Stimulated activated CD4-positive, alpha-beta T cell treated with anti-CD3 and anti-CD28 coated beads, Interleukin-15, amount 100 ng/mL, for 1 hour (primary cell): Measurements from ENCODE around the gene OTUD3.
"Not testable (repeated sequence)": the region's sequence is repeated elsewhere in the genome, so short reads cannot be mapped to it uniquely, and the experiment has no call there.

ENCODE experiments used
- DNase-seq, 2 donors: peaks; one replicate each; pipeline ENCODE4 v3.0.0-alpha.2; 2020; ENCODE audit warnings: low read depth in 1 of 2, low spot score in 1 of 2

OTUD3 gene

DNA sequence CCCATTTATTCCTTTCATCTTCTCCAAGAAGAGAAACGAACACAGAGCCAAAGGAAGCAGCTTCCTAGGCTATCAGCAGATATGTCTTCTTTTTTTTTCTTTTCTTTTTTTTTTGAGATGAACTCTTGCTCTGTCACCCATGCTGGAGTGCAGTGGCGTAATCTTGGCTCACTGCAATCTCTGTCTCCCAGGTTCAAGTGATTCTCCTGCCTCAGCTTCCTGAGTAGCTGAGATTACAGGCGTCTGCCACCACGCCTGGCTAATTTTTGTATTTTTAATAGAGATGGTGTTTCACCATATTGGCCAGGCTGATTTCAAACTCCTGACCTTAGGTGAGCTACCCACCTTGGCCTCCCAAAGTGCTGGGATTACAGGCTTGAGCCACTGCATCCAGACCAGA is 13.6 kb upstream of the OTUD3 start:
- not testable (repeated sequence) for DNase-seq

DNA sequence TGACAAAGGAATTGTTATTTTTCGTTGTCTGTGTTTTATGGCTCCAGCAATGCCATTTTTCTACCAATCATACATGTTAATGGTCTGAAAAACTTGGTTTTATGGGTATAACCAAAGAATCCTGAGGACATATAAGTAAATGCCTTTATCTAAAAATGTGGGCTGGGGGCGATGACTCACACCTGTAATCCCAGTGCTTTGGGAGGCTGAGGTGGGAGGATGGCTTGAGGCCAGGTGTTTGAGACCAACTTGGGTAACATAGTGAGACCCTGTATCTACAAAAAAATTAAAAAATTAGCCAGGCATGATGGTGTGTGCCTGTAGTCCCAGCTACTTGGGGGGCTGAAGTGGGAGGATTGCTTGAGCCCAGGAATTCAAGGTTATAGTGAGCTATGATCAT is 12.7 kb upstream of the OTUD3 start:
- not testable (repeated sequence) for DNase-seq

DNA sequence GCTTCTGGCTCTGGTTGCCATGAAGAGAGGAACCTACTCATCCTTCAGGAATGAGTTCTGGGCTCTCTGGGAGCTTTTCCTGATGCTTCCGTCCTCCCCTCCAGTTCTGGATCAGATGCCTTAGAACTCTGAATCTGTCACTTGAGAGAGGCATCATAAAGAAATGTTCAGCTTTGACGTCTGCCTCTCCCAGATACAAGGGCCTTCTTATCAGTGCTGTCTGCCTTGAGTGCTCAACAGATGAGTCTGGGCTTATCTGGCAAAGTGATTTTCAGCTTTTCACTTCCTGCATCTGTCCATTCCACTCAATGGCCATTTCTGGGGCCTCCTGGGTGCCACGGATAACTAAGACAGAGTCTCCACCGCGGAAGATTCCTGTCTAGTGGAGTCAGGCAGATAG is 12.3 kb upstream of the OTUD3 start:
- DNase-seq: no peak

GRCh38 chr1:19872190-19872589 is 10.0 kb upstream of the OTUD3 start:
- no peak for DNase-seq

GRCh38 chr1:19877181-19877750 is 4.9 kb upstream of the OTUD3 start:
- DNase-seq: no peak

DNA sequence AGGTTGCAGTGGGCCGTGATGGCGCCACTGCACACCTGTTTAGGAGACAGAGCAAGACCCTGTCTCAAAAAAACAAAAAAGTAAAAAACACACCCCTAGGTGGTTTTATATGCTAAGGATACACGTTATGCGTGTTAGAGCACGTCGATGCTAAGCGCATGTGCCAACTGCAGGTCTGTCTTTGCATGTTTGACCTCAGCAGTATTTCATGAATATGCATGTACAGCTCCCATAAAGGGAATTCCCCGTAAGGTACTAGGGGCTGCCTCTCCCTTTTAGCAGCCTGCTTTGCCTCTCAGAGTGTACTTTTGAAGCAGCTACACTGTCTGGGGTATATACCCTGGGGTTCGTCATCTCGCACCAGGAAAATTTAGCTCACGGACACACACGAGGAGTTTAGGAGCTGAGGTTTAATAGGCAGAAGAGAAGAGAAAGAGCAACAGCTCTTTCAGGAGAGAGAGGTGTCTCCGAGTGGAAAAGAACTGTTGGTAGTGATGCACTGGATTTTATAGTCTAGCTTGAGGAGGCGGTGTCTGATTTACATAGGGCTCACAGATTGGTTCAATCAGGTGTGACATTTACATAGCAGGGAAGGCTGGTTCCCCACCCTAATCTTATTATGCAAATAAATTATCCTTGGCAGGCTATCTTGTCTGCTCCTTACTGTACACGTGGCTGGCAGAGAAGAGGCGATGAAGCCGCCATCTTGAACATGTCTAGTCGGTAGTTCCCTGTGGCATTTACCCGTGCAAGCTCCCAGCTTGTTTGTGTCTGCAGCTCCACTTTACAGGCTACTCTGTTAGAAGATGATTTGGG is 4.2 kb upstream of the OTUD3 start:
- DNase-seq: no peak

DNA sequence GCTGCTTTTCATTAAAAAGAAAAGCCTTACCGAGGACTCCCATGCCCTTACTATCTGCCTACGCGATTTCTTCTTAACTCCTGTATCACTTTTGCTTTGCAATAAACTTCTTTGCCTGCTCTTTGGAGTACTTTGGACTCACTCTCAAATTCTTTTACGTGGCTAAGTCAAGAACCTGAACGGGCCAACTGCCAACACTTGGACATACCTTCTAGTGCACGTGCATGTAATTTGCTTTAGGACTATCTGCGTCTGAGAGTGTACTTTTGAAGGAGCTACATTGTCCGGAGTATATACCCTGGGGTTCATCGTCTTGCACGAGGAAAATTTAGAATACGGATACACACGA is 3.6 kb upstream of the OTUD3 start:
- no peak for DNase-seq

- DNase-seq: no peak
These were observed 3.0 kb upstream of the OTUD3 start for GRCh38 chr1:19879227-19879626.

DNA sequence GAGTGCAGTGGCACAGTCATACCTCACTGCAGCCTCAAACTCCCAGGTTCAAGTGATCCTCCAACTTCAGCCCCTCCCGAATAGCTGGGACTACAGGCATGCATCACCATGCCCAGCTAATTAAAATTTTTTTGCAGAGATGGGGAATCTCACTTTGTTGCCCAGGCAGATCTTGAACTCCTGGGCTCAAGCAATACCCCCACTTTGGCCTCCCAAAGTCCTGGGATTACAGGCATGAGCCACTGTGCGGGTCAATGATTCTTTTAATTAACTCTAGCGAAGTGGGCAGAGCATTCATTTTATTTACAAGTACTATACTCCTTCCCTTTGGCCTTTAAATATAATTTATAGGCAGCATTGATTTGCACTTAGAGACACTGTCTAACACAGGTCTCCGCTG is 2.5 kb upstream of the OTUD3 start:
- no peak for DNase-seq

DNA sequence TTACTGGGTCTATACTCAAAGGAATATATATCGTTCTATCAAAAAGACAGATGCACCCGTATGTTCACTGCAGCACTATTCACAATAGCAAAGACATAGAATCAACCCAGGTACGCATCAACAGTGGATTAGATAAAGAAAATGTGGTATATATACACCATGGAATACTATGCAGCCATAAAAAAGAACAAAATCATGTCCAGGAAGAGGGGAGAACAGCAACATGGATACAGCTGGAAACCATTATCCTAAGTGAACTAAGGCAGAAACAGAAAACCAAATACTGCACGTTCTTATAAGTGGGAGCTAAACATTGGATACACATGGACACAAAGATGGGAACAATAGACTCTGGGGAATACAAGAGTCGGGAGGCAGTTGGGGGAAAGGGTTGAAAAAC is 1.4 kb upstream of the OTUD3 start:
- not testable (repeated sequence) for DNase-seq

DNA sequence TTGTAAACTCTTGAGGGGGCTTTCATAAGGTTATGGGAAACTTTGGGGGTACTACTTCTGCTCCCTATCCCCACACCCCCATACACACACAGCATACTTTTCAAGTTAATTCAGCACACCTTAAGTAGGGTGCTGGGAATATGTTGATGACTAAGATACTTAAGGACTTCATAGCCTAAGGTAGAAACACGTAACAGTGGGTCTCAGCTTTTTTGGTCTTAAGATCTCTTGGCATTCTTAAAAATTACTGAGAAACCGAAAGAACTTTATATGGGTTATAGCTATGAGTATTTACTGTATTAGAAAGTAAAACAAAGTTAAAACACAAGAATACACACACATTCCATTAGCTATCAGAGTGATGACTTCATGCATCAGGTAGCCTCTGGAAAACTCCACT is 2.1 kb downstream of the OTUD3 start:
- no peak for DNase-seq

GRCh38 chr1:19885821-19886220 is 3.6 kb downstream of the OTUD3 start:
- DNase-seq: no peak

DNA sequence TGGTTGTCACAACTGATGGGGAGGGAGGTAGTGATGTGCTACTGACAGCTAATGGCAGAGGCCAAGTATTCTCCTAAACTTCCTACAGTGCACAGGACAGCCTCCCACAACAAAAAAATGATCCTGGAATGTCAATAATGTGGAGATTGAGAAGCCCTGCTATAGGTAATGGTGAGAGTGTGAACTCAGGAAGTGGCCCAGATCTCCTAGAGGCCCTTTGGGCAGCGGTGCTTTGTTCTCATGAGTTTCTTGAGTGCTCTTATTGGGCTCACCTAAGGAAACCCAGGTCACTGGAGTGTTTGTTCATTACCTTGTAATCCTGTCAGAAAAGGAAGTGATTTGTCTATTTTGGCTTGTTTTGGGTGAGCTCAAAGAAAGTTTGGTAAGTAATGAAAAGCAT is 5.9 kb downstream of the OTUD3 start:
- DNase-seq: no peak

GRCh38 chr1:19889656-19890055 is 7.5 kb downstream of the OTUD3 start:
- no peak for DNase-seq

DNA sequence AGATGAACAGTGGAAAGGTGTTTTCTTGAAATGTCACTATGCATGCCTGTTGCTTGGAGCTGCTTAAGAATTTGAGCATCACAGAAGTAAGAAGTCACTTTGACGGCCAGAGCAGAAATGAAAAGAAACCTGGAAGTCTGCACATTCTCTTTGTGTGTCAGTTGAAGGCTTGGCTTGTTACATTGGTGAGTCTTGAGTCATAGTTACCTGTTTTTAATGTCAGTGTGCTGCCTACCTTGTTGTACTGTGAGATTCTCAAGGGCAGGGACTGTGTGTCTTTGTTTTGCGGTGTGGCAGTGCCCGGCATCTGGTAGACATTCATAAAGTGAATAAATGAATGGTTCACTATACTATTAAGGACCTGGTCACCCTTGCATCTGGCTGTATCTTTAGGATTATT is 9.9 kb downstream of the OTUD3 start:
- no peak for DNase-seq

DNA sequence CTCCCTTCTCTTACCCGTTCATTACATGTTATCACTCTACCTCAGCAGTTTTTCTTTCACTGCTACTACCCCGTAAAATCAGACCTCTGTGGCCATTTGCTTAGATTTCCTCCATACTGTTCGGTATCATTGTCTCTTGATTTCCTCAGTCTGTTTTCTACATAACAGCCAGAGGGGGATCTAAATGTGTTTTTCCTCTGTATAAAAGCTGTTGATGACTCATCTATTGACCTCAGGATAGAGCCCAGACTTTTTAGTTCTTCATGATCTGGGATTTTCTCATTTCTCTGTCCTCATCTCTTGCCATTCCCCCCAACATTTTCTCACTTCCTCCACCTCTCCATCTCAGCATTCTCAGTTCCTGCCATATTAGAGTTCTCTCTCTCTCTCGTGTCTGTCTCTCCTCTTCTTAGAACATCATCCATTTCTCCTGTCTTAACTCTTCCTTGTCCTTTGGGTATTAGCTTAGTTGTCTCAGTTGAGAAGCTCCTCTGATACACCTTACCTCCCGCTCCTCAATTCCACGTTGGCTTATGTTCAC is 10.5 kb downstream of the OTUD3 start:
- DNase-seq: no peak

DNA sequence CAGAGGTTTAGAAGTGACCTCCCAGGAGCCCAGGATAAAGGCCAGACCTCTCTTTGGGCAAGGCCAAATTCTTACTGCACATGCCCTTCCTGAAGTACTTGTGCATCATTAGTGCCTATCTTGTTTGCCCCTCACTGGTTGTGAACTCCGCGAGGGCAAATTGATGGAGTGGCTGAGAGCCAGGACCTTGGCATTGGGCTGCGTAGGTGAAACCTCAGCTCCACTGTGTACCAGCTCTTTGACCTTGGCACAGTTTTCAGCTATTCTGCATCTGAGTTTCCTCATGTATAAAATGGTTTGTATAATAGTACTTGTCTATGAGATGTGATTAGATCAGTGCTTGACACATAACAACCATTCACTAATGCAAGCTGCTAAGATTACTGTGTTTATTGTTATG is 11.5 kb downstream of the OTUD3 start:
- DNase-seq: no peak

- DNase-seq: no peak
These were observed 12.0 kb downstream of the OTUD3 start for GRCh38 chr1:19894218-19894617.

GRCh38 chr1:19901653-19902052 is 19.5 kb downstream of the OTUD3 start:
- no peak for DNase-seq

- DNase-seq: no peak
These were observed 21.4 kb downstream of the OTUD3 start for GRCh38 chr1:19903621-19904020.

GRCh38 chr1:19907456-19907855 is 25.3 kb downstream of the OTUD3 start:
- no peak for DNase-seq

DNA sequence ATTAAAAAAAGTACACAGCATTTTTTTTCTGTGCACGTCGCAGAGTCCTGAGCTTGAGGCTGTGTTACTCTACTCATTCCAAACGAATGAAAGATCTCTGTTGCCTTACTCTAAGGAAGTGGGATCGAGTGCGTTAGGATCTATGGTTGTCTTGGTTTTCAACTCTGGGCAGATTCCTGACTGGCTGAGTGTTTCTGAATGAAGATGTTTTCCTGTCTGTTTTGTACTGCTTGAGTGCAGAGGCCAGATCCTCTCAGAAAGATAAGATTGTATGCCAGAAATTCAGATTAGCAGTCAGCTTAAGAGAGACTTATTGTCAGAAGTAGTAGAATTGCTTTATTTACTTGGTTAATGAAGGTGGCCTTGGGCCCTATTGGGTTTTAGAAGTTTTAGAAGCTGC is 27.2 kb downstream of the OTUD3 start:
- DNase-seq: no peak

DNA sequence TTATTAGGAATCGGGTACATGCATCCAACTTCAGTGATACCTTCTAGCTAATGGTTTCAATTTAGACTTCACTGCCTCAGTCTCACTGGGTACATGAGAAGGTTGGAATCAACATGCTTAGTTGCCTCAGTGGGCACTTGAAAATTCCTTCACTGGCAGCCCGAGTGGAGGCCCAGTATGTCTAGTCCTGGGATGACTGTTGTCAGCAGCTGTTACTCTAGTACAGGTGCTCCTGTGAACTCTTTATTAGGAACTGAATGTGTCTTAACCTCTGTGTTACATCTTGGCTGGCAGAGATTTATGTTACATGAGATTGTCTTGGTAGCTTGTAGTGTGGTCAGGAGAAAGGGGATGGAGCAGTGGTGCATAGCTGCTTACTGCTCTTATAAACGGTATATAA is 27.8 kb downstream of the OTUD3 start:
- DNase-seq: no peak
